Activated T-helper 9 cell treated with anti-CD3 and anti-CD28 coated beads, Interleukin-2, amount 50 U/mL, for 16 hours (primary cell): ENCODE results near the gene FREM2.

Experiments
- DNase-seq: peaks from one replicate; pipeline ENCODE4 v3.0.0-alpha.2; 2020; ENCODE audit warnings: low read depth

The FREM2 gene, protein sequence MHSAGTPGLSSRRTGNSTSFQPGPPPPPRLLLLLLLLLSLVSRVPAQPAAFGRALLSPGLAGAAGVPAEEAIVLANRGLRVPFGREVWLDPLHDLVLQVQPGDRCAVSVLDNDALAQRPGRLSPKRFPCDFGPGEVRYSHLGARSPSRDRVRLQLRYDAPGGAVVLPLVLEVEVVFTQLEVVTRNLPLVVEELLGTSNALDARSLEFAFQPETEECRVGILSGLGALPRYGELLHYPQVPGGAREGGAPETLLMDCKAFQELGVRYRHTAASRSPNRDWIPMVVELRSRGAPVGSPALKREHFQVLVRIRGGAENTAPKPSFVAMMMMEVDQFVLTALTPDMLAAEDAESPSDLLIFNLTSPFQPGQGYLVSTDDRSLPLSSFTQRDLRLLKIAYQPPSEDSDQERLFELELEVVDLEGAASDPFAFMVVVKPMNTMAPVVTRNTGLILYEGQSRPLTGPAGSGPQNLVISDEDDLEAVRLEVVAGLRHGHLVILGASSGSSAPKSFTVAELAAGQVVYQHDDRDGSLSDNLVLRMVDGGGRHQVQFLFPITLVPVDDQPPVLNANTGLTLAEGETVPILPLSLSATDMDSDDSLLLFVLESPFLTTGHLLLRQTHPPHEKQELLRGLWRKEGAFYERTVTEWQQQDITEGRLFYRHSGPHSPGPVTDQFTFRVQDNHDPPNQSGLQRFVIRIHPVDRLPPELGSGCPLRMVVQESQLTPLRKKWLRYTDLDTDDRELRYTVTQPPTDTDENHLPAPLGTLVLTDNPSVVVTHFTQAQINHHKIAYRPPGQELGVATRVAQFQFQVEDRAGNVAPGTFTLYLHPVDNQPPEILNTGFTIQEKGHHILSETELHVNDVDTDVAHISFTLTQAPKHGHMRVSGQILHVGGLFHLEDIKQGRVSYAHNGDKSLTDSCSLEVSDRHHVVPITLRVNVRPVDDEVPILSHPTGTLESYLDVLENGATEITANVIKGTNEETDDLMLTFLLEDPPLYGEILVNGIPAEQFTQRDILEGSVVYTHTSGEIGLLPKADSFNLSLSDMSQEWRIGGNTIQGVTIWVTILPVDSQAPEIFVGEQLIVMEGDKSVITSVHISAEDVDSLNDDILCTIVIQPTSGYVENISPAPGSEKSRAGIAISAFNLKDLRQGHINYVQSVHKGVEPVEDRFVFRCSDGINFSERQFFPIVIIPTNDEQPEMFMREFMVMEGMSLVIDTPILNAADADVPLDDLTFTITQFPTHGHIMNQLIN (N-terminal part only)

DNA sequence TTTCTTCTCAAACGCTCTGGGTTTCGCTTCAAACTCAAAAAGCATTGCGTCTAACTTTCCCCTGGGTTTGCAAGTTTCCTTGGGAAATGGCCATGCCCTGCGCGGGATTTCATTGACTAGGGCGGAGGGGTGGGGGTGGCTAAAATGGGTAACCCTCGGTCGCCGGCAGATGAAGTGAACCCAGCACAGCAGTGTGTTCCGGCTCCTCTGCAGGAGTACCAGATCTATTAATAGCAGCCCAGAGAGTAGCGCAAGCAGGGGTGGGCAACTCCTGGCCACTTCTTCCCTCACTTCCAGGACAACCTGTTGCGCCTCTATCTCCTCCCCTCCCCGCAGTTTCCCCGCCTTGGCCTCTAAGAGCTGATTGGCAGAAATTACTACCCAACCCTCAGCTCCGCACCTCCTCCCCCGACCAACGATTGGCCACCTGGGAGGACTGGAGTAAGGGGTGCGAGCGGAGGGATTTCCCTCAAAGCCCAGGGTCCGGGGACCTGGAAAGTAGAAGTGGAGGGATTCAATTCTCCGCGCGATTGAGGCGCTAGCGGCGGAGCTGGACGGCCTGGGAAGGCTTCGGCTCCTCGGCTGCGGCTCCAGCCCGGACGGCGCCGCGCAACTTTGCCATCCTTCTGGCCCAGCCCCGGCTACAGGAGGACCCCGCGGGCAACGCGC is at the start of gene FREM2:
Gene FREM2, plus strand, starts transcription at position 501 of the 669 bp plus-strand sequence. CDS start 268 bp downstream, outside the sequence.
- DNase-seq = no peak

DNA sequence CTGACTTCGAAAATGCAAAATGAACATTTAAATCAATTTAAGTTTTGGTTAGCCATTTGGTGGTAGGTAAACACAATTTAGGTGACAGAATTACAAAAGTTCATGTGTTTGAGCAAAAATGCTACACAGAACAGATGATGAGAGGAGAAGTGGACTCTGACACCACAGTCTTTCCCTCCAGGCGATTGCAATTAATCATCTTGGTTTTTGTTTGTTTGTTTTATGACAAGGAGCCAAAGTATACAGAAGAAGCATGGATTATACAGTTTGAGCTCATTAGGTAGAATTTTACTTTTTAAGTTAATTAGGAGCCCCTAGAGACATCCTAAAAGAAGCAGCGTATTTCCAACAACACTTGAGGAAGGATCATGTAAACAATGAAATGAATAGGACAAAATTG is 49.3 kb upstream of the FREM2 start:
- DNase-seq = no peak

DNA sequence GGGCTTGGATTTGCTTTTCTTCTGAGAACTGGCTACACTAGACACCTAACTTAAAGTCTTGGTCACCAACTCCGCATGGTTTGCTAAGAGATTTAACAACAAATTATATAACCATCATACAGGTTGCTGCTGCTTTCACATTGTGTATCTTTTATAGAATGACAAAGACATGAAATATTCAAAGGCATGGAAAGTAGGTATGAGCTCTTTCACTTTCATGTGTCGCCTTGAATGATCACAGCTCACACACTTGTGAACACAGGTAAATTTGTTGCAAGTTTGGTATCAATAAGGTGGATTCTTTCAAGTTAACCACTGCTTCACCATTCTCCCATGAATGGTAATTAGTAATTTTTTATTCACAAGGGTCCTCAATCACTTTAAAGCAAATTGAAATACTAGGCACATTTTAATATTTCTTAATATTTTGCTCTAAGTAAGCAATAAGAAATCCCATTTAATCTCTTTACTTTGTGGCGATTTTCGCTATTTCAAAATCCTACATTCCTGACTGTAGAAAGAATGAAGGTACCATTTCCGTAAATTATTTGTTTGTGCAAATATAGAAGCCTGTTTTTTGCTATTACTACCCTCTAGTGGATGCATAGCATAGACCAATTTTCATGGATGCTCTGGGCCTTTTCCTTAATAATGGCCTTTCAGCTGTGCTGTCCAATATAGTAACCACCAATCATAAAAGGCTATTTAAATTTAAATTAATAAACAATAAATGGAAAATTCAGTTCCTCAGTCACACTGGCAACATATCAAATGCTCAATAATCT is 45.5 kb upstream of the FREM2 start:
- no peak for DNase-seq

DNA sequence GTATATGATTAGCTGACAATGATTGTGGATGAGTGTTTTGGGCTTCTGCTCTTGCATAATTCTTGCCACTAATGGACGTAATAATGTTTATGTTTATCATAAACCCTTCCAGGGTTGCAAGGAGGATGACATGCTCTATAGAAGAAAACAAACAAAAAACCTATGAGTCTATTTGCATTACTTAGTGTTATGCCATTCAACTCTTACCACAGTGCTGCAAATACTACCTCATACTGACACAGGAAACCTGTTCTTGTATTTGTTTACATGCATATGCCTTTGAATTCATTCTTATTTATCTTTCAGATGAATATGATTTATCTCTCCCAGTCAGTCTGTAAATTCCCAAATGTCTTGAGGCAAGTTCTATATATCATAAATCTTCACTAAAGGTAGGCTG is 39.6 kb upstream of the FREM2 start:
- no peak for DNase-seq

DNA sequence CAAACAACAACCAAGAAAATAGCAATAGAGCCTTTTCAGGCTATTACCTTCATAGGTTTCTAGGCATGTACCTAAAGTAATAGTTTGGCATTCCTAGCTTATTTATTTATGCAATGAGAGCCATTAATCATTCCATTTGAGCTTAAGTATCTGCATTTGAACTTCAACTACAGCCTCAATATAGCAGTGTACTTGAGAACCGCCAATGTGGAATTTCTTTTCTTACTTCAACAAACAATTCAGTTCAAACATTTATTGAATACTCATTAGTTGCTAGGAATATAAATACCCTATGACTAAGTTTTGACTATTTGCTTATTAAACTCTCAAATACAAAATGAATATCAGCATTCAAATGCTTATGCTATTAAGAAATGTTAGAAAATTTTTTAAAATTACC is 38.0 kb upstream of the FREM2 start:
- no peak for DNase-seq

DNA sequence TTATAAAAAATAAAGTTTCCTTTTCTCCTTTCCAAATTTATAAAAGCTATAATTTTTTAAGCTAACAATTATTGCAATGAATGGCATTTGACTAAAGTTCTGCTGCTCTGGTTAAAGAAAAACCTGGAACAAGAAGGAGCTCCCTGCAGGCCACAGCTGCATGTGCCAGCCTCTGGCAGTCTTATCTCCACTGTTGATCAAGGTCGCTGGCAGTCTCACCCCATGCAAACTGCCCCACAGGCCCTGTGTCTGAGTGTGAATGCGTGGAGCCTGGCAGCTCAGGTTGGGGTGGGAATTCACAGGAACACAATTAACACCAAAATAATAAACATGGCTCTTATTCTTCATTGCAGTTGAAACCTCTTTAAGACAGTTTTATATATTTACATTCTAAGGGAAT is 30.2 kb upstream of the FREM2 start:
- no peak for DNase-seq

DNA sequence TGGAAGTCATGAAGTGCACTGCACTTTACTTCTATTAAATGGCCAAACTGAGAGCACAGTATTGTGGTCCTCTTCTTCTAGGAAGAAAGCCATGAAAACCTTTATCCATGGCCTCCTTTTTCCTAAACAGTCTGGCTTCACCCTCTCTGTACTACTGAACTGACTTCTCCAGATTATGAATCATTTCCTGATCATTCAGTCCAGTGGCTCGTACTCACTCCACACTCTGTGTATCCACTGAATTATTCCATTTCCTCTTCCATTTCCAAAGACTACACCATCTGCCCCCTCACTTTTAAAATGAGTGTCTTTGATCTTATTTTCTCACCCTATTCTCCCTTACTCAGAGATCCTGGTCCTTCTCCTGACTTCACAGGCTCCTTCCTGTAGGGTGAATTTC is 29.7 kb upstream of the FREM2 start:
- DNase-seq = no peak

DNA sequence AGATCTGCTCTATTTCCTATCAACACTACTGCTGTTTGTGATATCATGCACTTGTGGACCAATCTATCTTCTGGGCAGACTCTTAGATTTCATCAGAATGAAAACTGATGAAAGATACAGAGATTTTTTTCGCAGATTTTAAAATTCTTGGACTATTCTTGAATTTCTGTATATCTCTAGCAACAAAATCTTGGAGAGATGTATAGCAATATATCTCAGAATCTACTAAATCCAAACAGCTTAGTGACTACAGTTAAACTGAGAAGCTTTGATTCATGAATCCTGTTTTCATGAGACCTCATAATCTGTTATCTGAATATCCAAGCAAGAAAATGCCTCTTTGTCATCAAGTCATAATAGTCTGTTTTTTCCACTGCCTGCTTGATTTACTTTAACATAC is 28.0 kb upstream of the FREM2 start:
- no peak for DNase-seq

DNA sequence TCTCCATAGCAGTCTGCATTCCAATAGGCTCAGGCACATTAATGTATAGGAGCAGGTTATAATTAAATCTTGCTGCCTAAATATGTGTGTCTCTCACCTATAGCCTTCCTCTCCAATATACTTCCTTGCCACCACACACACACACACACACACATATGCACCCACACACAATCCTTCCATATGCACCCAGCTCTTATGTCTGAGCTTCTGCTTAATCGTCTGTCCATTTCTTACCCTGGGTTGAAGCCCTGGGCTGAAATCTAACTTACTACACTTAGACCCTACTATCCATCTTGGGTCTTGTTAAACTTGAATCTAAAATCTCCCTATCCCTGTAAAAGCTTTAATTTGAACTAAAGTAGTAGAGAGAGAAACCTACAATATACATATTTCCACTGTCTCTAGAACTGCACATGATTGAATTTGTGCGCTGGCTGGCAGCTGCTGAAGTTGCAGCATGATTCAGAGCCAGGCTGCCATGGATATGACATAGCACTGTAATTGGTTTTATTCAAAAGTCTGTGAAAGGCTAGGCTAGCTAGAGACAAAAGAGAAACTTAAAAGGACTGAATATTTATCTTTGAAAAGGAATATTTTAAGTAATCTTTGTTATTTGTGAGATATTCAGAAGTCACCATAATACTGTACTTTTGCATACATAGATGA is 25.7 kb upstream of the FREM2 start:
- no peak for DNase-seq

DNA sequence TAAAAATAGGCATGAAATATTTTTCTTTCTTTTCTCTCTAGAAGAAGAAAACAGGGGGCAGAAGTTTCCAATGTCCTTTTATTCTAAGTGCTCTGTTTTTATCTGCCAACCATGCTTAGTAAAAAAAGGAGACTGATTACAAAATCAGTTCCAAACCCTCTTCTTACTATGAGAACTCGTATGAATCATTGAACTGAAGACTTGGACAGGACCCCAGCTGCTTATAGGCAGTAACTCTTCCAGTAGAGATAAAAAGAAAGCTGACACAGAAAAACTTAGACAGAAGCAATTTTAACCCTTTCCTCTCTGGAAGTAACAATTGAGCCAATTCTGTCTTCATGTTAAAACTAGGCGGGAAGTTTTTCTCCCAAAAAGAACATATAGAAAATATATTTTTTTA is 24.5 kb upstream of the FREM2 start:
- no peak for DNase-seq

DNA sequence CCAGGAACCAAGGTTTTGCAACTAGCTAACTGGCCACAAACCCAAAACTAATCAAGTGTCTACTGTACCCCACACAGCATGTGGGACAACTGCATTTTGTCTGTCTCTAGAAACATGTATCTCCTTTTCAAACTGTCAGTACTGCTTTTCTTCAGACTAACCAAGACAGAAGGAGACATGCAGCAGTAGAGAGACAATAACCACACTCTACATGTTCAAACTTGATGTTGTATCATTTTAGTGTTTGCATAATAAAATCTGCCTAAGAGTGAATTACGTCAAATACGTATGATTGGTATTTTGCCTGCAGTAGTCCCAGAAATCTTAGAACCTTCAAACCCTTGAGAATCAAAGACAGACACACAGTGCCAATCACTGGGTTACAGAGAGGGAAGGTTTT is 22.0 kb upstream of the FREM2 start:
- DNase-seq = no peak

DNA sequence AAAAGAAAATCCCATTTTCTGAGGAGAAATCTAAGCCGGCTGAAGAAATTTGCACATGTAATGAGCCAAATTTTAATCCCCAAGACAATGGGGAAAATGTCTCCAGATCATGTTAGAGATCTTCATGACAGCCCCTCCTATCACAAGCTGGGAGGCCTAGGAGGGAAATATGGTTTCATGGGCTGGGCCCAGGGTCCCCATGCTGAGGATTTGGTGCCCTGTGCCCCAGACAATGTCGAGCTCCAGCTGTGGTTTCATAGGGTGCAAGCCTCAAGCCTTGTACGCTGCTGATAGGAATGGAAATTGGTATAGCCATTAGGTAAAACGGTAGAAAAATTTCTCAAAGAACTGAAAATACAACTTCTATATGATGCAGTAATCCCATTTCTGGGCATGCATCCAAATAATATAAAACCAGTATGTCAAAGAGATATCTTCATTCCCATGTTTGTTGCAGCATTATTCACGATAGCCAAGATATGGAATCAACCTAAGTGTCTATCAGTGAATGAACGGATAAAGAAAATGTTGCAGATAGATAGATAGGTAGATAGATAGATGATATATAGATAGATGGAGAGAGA is 19.3 kb upstream of the FREM2 start:
- DNase-seq = no peak

DNA sequence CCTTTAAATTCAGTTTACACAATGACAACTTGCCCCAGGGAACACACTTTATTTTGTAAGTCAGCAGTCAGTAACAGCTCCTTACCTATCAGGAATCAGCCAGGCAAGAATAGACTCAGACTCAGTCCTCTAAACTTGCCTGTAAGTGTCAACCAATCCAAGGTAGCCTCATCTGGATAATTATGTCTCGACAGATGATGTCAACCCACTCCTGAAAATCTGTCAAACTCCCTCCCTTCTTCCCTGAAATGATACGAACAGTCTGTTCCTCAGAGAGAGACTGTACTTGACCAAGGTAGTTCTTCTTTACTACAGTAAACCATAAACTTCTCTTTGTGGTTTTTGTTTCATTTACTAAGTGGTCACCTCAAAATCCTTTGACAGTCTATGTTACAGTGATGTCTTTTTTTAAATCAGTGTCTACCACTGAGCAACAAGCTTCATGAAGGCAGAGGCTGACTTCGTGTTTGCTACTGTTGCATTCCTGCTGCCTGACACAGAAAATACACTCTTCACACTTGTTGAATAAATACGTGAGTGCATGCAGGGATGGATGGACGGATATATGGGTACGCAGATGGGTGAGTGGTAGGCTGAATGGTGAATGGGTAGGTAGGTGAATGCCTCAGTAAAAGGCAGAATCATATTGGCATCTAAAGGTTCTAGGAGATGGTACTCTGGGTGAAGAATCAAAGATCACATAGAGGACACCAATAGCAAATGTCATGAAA is 17.5 kb upstream of the FREM2 start:
- DNase-seq = no peak

DNA sequence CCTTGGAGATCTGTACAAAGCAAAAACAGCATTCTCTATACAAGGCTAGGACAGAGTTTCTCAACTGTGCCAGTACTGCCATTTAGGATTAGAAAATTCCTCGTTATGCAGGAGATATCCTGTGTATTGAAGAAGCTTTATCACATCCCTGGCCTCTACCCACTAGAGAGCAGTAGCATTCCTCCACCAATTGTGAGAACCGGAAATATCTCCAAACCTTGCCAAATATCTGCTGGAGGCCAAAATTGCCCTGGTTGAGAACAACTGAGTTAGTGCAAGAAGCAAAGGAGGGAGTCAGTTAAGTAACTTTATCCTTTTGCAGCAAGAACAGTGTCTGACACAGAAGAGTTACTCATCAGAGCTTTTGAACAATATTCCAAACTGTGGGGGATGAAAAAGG is 16.2 kb upstream of the FREM2 start:
- DNase-seq = no peak

DNA sequence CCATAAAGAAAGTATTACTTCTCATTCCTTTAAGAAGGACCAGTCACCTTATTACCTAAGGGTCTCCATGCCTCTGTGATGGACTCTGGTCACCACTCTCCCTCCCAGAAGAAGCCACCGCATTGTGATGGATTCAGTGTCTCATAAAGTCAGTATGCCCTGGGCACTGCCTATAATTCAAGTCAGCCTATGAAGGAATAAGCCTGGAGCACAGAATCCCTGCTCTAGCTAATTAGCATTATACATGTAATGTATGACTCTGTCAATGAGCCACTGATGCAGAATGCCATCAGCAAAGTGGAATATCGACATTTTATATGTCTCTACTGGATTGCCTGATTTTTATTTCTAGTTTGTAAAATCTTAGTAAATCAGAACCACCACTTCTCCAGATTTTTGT is 14.9 kb upstream of the FREM2 start:
- DNase-seq = no peak

DNA sequence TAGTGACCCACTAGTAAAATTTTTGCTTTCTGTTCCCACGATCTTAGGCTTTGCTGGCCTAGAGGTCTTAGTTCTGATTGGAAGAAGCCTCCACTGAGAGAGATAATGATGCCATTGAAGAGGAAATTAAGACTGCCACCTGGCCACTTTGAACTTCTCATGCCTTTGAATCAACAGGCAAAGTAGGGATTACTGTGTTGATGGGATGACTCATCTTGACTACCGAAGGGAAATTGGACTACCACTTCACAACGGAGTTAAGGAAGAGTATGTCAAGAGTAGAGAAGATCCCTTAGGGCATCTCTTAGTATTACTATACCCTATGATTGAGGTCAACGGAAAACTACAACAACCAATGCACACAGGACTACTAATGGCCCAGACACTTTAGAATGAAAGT is 12.7 kb upstream of the FREM2 start:
- no peak for DNase-seq

DNA sequence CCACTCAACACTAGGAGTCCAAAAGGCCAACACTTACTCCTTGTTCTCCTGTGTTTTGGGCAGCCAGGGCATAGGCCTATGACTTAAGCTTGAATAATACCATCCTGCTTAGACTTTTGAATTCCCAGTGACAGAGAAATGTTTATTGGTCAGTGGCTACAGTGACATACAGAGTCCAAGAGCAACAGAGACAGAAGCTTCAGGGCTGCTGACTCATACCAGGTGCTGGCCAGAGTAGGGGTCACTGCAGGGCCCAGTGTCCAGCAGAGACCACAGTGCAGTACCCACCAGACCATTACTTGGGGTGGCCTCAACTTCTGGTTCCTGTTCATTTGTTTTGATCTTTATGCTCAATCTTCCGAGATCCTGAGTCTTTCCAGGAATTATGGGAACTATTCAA is 6.0 kb upstream of the FREM2 start:
- DNase-seq = no peak

DNA sequence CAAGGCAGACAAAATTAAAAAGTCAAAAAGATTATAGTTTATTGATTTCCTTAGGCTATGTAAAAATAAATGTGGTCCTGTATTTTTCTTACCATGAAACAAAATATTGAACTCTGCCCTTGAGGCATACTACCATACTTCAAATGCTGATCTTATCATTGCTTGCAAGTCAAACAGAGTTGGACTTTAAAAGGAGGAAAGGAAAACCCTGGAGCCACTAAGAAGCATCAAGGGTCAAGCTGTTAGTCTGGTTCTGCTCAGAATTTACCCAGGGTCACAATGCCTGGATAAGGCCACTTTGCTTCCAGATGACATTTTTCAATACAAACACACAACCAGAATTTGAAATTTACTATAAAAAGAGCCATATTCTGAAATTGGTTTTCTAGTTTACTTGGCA is 2.2 kb upstream of the FREM2 start:
- DNase-seq = no peak

DNA sequence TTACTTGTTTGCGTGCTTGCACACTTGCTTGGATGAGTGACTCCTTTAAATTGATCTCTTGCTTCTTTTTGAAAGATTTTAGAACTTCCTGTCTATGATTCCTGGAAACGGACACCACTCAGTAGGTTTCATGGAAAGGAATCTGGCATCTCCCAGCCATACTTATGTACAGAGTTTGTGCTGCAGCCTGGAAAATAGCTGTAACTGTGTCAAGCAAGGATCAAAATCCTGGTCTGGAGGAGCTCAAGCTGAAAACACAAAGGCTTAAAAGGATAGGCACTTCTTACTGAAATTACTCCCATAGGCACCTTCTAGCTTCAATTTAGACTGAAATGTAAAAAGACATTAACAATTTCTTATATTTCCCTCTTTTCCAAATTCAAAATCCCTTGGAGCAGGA is 1.4 kb upstream of the FREM2 start:
- DNase-seq = no peak
